ENCODE measurements around the gene OPN3. TPM values are rescaled to one million over a fixed set of nuclear protein-coding genes. Genes with fewer than 3 reads are reported as not detected.

OPN3 gene
- total and polyA plus RNA-seq, 2 of the 4 experiments (the other 2 are of a cell fraction): 16.4 to 21.9 TPM

GRCh38 chr1:241615043-241615974, 24.9 kb downstream of the OPN3 start (continued):
- TF ChIP-seq ELK1 (IDR thresholded peaks at IDR 0.05; ENCODE audit: borderline replicate concordance, low read depth, low read length): no peak

GRCh38 chr1:241614572-241614971, 25.6 kb downstream of the OPN3 start:
- Histone ChIP-seq H3K23ac (ENCODE audit: low read depth, low read length) (no peak overlapping the region), H3K9me1 (ENCODE audit: insufficient read depth, low read length) (0 out of 2 replicates have a peak, but pooled peaks cover 3% of the 10 kb centered on the region), H3K9ac (ENCODE audit: low read depth, low read length) (no peak overlapping the region), H3K4me1 (ENCODE audit: control insufficient read depth, insufficient read depth, low read length) (peaks cover 13% of the 10 kb centered on the region), H3K9me3 (ENCODE audit: control insufficient read depth, insufficient read depth, low read length) (no peaks in the 10 kb centered on the region), H3K36me3 (ENCODE audit: control insufficient read depth, insufficient read depth, low read length) (no peaks in the 10 kb centered on the region), H2AFZ (replicated peaks; ENCODE audit: low read length, poor library complexity) (no peak overlapping the region), H4K20me1 (ENCODE audit: insufficient read depth, low read length) (no peaks in the 10 kb centered on the region), H2BK120ac (ENCODE audit: low read depth, low read length) (no peak overlapping the region), H3K79me1 (ENCODE audit: low read depth in 1 of 2, low read length in 2 of 2) (peaks cover 0 to 8% of the 10 kb centered on the region in 2 experiments; a peak in 1 of 4 replicates), H2AK5ac (ENCODE audit: low read depth, low read length) (no peak overlapping the region), H3K14ac (replicated peaks; ENCODE audit: low read depth, low read length) (no peak overlapping the region), H4K91ac (ENCODE audit: insufficient read depth, low read depth, low read length) (no peak overlapping the region), H3K56ac (ENCODE audit: extremely low read depth, insufficient read depth, low read length) (no peak overlapping the region), H2BK5ac (ENCODE audit: low read depth, low read length, poor library complexity, severe bottlenecking) (no peak overlapping the region), H3K27ac (ENCODE audit: insufficient read depth, low read length) (no peak overlapping the region), H2BK15ac (ENCODE audit: low read depth, low read length) (no peak overlapping the region), H3K4me2 (ENCODE audit: low read depth, low read length) (no peak overlapping the region), H3K4ac (ENCODE audit: low read depth, low read length) (no peak overlapping the region), H3K4me3 (ENCODE audit: insufficient read depth, low read depth, low read length) (no peak overlapping the region), H4K5ac (ENCODE audit: low read depth, low read length) (no peak overlapping the region), H2AK9ac (replicated peaks; ENCODE audit: low read depth, low read length, poor library complexity) (no peak overlapping the region), H3K18ac (ENCODE audit: low read depth, low read length) (no peak overlapping the region), H3K27me3 (ENCODE audit: control insufficient read depth, insufficient read depth, low read length) (no peaks in the 10 kb centered on the region), H2BK20ac (ENCODE audit: low read depth, low read length) (no peak overlapping the region), H4K8ac (ENCODE audit: low read depth in 2 of 2, low read length in 2 of 2) (no peak overlapping the region)
- intact Hi-C loops (cut with micrococcal nuclease): loop anchor here (5.0 kb wide), 1 partner anchor 283 kb away; no protein-coding TSS in a partner anchor
- in situ Hi-C loops (cut with MboI; ENCODE audit: low sequenced_read_pairs): loop anchor here (5.0 to 25.0 kb wide), 2 partner anchors 223 to 1698 kb away; no protein-coding TSS in a partner anchor
- dilution Hi-C loops (cut with HindIII; ENCODE audit: low sequenced_read_pairs, unreplicated experiment): no loop called here
- WGBS, 2 experiments (ENCODE audit: extremely low coverage in 2 of 2, insufficient read length in 1 of 2): 77% methylated on average over 3 of the region's 4 CpGs; no CpG with 5 or more reads in 1 of the 2 experiments
- ATAC-seq (ENCODE audit: low read depth) (no peak), DNase-seq (no peak)
- ChIA-PET POLR2A (ENCODE audit: unreplicated experiment) (interaction anchor here (0.6 kb wide), 1 partner anchor 8 kb away, joined by 7 read pairs; no protein-coding TSS in a partner anchor), CTCF (no interaction called here)
- TF ChIP-seq RAD21 (IDR thresholded peaks at IDR 0.05; ENCODE audit: low read length): no peak
- TF ChIP-seq MAFK (IDR thresholded peaks at IDR 0.05; ENCODE audit: low read depth, low read length): no peak
- no peak for TF ChIP-seq RCOR1 (IDR thresholded peaks at IDR 0.05; ENCODE audit: insufficient replicate concordance, low read length)
- no peak for TF ChIP-seq RFX5 (IDR thresholded peaks at IDR 0.05; ENCODE audit: low read depth, low read length)
- no peak for TF ChIP-seq MAZ (IDR thresholded peaks at IDR 0.05; ENCODE audit: borderline replicate concordance, low read depth, low read length)
- no peak for TF ChIP-seq NFE2L2 (IDR thresholded peaks at IDR 0.05; ENCODE audit: low read depth, low read length)
- no peak for TF ChIP-seq ELK1 (IDR thresholded peaks at IDR 0.05; ENCODE audit: borderline replicate concordance, low read depth, low read length)
- no peak for TF ChIP-seq SMC3 (IDR thresholded peaks at IDR 0.05; ENCODE audit: low read depth, low read length)
- TF ChIP-seq FOS (IDR thresholded peaks at IDR 0.05; ENCODE audit: low read depth, low read length): no peak
- TF ChIP-seq POLR2A (IDR thresholded peaks at IDR 0.05; ENCODE audit: low read depth, low read length): no peak
- no TSS peak for BruUV-seq (replicated peaks)

Data from IMR-90 (cell line).